PC-9 (cell line): ENCODE measurements around the gene FMO5.

ENCODE experiments used
- EZH2 ChIP-seq: fragments of 200-600 bp; sonication (generic); IDR thresholded peaks from 2 replicates; pipeline ENCODE4 v1.8.0; 2017; ENCODE audit warnings: antibody characterized with exemption, low read depth
- TF ChIP-seq, protein P1 (sequence below): fragments of 200-600 bp; sonication (generic); conservative IDR thresholded peaks from 2 replicates; pipeline ENCODE4 v1.6.1; 2017; ENCODE audit warnings: mixed run types, antibody characterized with exemption, mild to moderate bottlenecking, moderate library complexity

DNA sequence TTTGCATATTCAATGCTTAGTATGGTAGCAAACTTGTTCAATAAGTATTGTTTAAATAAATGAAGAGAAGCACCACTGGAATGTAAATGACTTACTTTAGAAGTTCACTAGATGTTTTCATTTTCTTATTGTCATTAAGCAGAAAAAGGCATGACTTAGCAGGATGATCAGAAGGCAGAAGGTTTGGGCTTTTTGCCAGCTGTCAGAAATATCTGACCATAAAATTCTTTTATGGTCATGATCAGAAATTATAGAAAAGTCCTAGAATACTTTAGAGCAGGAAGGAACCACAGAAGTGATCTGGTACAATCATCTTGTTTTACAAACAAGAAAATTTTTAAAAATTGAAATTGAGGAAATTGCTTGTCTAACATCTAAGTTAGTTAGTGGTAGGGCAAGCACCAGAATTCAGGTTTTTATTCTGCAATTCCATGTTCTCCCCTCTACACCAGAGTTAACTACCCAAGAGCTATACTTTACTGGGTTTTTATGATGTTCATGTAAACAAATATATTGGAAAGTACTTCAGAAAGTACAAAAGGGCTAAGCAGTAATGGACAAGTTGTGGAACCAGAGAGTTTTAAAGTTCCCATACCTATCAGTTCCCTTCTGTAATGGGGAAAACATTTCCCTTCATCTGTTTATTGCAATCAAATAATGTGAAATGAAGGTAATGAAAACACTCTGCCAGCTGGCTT is 10.1 kb downstream of the FMO5 start:
- TF ChIP-seq, protein P1, sequence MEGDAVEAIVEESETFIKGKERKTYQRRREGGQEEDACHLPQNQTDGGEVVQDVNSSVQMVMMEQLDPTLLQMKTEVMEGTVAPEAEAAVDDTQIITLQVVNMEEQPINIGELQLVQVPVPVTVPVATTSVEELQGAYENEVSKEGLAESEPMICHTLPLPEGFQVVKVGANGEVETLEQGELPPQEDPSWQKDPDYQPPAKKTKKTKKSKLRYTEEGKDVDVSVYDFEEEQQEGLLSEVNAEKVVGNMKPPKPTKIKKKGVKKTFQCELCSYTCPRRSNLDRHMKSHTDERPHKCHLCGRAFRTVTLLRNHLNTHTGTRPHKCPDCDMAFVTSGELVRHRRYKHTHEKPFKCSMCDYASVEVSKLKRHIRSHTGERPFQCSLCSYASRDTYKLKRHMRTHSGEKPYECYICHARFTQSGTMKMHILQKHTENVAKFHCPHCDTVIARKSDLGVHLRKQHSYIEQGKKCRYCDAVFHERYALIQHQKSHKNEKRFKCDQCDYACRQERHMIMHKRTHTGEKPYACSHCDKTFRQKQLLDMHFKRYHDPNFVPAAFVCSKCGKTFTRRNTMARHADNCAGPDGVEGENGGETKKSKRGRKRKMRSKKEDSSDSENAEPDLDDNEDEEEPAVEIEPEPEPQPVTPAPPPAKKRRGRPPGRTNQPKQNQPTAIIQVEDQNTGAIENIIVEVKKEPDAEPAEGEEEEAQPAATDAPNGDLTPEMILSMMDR, result no peak
- no peak for TF ChIP-seq EZH2
